Measurements from ENCODE around the gene SLC24A3.

The SLC24A3 gene

DNA sequence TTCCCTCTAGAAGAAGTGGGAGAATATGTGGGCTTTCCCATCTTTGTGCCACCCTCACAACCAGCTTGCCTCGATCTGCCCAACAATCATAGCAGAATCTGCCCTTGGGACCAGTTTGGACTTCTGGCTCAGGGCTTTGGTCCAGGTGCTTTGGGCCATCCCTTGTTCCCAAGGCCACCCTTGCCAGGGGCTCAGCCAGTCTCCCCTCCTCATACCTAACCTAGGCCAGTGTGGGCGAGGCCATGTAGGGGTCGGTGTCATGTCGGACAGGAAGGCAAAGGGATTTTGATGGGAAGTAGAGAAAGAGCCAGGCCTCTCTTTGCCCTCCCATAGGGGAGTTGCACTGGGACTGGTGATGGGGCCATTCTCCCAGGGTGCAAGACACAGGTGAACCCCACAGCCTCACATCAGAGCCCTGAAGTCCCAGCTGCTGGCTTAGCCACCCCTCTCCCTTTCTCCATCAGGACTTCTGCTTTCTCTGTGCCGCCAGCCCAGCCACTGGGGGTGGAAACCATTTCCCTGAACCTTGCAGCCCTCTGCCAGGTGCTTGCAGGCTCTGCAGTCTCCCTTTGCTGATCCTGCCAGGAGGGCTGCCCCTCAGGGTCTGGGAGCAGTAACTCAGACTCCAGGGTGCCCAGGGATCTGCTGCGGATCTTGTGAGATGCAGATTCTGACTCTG is 60.7 kb downstream of the SLC24A3 start:
- no peak for DNase-seq (ENCODE audit: low read depth)

DNA sequence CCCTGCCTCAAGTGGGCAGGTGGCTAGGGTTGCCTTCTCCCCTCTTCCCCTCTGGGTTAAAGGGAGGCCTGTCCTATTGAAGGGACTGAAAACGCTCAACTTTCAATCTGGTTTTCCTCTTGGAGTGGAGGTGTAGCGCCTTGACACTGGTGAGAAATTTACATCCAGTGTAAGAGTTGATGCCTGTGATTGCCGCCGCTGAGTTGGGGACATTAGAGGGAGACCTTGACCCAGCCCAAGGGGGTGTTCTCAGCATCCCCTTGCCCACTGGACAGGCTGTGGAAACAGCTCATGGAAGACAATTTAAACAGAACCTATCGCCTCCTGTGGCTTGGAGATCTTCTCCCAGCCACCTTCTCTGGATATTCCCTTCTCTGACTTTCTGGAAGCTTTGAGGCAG is 61.6 kb downstream of the SLC24A3 start:
- DNase-seq (ENCODE audit: low read depth) = no peak

- no peak for DNase-seq (ENCODE audit: low read depth)
Measured at GRCh38 chr20:19274412-19275015, 62.1 kb downstream of the SLC24A3 start.

GRCh38 chr20:19275038-19275629 is 62.7 kb downstream of the SLC24A3 start:
- no peak for DNase-seq (ENCODE audit: low read depth)

DNA sequence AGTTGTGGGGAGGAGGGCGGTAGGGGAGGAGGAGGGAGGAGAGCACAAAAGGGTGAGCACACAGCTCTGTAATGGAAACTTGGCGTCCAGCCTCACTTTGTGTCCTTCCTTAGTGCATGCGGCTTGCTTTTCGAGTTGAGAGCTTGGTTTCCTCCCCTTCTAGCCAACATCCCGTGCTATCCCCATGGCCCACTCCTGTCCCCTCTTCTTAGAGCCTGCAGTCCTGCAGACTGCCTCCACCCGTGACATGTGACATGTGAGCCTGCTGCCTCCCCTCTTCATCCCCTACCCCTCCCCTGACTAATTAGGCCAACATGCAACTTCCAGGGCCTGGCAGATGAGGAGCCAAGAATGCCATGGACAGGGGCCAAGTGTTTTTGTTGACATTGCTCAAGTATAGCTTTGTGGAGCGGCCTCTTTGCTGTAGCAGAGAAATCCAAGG is 63.2 kb downstream of the SLC24A3 start:
- no peak for DNase-seq (ENCODE audit: low read depth)

DNA sequence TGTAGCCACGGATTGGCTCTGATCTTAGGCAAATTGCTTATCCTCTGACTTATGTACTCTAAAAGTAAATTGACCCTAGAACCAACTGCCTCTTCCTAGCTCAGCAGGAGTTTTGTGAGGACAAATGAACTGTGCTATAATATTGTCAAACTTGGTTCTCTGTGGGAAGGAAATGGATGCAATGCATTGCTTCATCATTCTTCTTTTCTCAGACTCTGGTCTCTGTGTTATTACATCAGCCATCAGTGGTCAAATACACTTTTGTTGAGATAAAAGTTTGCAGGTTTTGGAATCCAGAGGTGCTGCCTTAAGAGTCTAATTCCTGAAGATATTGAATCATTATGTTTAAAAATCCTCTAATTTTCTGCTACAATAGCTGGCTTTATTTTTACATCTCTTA is 64.9 kb downstream of the SLC24A3 start:
- DNase-seq (ENCODE audit: low read depth) = no peak

DNA sequence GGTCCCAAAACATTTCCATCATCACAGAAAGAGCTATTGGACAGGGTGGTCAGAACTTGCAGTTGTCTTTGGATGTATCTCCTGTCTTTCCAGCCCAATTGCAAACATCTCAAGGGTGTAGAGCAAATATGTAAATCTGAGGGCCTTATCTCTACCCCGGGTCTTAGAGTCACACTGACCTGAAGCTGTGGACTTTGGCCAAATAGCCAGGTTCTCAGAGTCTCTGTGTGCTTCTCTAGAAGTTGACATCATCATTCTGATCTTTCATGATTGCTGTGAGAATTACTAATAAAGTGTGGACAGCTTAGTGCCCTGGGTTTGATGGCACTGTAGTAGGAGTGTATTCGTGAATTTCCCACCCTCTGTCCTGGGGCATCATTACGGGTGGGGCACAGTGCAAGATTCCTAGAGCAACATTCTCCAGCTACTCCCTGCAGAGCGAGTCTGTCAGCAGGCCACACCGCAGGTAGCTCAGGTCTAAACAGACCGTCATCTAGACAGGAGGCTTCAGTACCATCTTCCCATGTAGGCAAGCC is 71.1 kb downstream of the SLC24A3 start:
- DNase-seq (ENCODE audit: low read depth) = no peak

GRCh38 chr20:19284400-19285178 is 72.1 kb downstream of the SLC24A3 start:
- DNase-seq (ENCODE audit: low read depth) = no peak

DNA sequence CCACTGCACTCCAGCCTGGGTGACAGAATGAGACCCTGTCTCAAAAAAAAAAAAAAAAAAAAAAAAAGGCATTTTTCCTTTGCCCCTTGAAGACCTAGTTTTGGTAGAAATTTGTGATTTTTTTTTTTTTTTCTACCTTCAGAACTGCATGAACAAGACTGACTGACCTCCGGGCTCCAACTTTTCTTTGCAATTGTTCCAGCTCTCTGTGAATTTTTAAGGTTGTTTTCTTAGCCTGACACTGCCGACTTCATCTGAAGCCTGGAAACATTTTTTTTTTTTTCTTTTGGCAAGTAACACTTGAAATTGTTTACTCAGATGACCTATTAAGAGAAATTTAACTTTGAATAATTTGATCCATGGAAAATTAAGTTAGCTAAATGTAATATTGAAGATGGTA is 73.0 kb downstream of the SLC24A3 start:
- DNase-seq (ENCODE audit: low read depth) = no peak

- peak; percentile 20 for DNase-seq (ENCODE audit: low read depth)
Measured at GRCh38 chr20:19288061-19288460, 75.6 kb downstream of the SLC24A3 start.

- DNase-seq (ENCODE audit: low read depth) = no peak
Measured at GRCh38 chr20:19288636-19289035, 76.2 kb downstream of the SLC24A3 start.

DNA sequence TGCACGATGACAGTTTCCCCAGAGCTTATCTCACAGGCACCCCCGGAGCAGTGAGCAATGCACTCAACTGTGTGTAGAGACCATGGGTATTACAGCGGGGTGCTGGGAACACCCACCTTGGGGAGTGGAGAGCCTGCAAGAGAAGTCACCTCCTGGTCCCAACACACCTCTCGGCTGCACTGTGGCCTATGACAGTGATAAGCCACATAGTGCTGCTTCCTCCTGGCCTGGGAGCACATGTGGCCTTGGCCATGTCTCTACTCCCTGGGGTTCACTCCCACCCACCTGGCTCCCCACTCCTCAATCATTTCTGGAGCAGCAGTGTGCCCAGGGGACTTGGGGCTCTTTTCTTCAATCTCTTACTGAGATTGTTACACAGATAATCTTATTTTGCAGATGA is 77.0 kb downstream of the SLC24A3 start:
- no peak for DNase-seq (ENCODE audit: low read depth)

DNA sequence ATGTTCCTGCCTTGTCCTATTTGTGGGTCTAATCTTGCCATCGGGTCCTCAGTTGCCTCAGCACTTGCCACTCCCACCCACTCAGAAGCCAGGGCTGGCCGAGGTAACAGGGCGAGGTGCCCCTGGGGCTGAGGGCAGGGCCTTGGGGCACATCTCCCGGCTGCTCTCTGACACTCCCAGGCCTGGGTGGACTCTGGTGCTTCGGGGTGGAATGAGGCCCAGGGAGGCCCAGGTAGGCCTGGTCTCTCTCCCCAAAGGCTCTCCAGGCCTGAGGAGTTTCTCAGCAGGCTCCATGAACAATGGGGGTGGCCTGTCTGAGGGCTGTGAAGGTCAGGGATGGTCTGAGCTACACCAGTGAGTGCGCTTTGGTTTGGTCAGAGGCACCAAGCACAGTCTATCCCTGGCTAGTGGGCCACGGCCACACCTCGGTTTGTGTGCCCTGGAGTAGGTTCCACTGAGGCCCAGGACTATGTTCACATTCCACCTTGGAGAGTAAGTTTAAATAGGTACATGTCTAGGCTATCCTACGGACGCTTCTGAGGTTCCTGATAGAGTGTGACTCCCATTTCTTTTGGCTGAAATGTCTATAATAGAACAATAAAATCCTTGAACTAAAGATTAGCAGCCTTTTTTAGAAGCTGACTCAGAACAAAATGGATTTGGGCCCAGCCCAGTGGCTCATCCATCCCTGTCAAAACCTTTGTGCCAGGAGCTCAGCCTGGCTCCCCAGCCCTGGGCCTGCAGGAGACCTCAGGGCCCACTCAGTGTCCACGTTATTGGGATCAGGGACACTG is 78.8 kb downstream of the SLC24A3 start:
- no peak for DNase-seq (ENCODE audit: low read depth)

DNA sequence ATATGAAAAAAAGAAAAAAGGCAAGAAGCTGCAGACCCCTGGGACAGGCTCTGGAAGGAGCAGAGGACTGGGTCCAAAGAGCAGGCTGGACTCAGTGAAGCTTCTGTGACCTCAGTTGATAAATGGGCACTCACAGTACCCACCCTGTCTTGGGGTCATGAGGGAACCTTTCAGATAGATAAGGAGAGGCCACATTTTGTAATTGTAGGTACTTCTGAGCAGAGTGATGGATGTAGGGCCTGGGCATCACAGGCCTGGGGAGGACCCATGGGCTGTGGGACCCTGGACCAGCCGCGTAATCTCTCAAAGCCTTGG is 79.3 kb downstream of the SLC24A3 start:
- no peak for DNase-seq (ENCODE audit: low read depth)

GRCh38 chr20:19292254-19292653 is 79.8 kb downstream of the SLC24A3 start:
- no peak for DNase-seq (ENCODE audit: low read depth)

GRCh38 chr20:19295076-19295475 is 82.6 kb downstream of the SLC24A3 start:
- no peak for DNase-seq (ENCODE audit: low read depth)

- DNase-seq (ENCODE audit: low read depth) = no peak
Measured at GRCh38 chr20:19298652-19299051, 86.2 kb downstream of the SLC24A3 start.

GRCh38 chr20:19300395-19300794 is 88.0 kb downstream of the SLC24A3 start:
- no peak for DNase-seq (ENCODE audit: low read depth)

- no peak for DNase-seq (ENCODE audit: low read depth)
Measured at GRCh38 chr20:19301142-19301541, 88.7 kb downstream of the SLC24A3 start.

- no peak for DNase-seq (ENCODE audit: low read depth)
Measured at GRCh38 chr20:19301843-19302242, 89.4 kb downstream of the SLC24A3 start.

- DNase-seq (ENCODE audit: low read depth) = no peak
Measured at GRCh38 chr20:19302714-19303113, 90.3 kb downstream of the SLC24A3 start.

DNA sequence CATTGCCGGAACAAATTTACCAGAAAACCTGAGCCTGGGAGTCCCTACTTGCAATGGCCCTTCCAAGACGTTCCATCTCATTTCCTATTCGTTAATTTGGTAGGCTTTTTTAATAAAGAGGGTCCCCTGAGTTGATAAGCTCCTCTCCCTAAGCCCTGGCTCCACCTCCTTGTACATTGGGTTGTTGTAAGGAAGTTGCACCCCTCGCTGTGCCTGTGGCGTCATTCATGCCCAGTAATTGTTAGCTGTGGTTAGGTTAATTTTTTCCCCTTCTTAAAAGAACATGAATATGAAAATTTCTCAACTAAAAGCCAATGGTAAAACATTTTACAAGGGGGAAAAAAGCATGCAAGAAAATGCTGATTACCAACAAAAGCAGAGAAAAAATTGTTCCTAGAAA is 91.9 kb downstream of the SLC24A3 start:
- no peak for DNase-seq (ENCODE audit: low read depth)

All from ELR (cell line).